Measurements from ENCODE around the gene SMYD3.
"Not testable (repeated sequence)": the region's sequence is repeated elsewhere in the genome, so short reads cannot be mapped to it uniquely, and the experiment has no call there.

Gene SMYD3

DNA sequence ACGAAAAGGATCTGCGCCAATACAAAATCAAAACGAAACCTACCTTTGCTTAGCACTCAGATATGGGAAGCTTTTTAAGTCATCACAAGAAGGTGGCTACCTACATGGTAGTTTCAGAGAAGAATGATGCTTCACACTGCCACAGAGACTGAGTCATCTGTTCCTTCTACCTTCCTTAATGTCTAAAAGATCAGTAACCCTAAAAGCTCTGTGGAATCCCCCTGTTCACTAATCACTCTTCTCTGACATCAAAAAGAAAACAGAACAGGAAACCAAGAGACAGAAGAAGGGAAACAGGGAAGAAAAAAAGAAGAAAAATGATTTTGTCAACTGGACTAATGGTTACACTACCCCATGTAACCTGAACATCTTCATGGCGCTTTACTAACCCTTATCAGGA, 177.2 kb downstream of the SMYD3 start:
- no peak overlapping the region for H3K4me3 ChIP-seq (ENCODE audit: low read length, poor library complexity, severe bottlenecking)

DNA sequence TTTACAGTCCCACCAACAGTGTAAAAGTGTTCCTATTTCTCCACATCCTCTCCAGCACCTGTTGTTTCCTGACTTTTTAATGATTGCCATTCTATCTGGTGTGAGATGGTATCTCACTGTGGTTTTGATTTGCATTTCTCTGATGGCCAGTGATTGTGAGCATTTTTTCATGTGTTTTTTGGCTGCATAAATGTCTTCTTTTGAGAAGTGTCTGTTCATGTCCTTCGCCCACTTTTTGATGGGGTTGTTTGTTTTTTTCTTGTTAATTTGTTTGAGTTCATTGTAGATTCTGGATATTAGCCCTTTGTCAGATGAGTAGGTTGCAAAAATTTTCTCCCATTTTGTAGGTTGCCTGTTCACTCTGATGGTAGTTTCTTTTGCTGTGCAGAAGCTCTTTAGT, 177.8 kb downstream of the SMYD3 start:
- H3K9me2 ChIP-seq (replicated peaks; ENCODE audit: low read depth, low read length); H3K79me2 ChIP-seq (ENCODE audit: insufficient read depth, low read length); H3K9me3 ChIP-seq (ENCODE audit: insufficient read depth, low read depth, low read length); H3K4me3 ChIP-seq (ENCODE audit: low read length, poor library complexity, severe bottlenecking); H2AFZ ChIP-seq (ENCODE audit: low read length); H3K9ac ChIP-seq (ENCODE audit: low read depth, low read length, poor library complexity, severe bottlenecking); H3K4me1 ChIP-seq (ENCODE audit: insufficient read depth, low read length, poor library complexity, severe bottlenecking); H3F3A ChIP-seq (ENCODE audit: low read depth); H3K4me2 ChIP-seq (ENCODE audit: low read depth, low read length, poor library complexity, severe bottlenecking); H3K27me3 ChIP-seq (ENCODE audit: insufficient read depth, low read length, poor library complexity, severe bottlenecking); H4K20me1 ChIP-seq (ENCODE audit: insufficient read depth, low read length, poor library complexity, severe bottlenecking): not testable (repeated sequence)
- H3K36me3 ChIP-seq (ENCODE audit: insufficient read depth, low read length): peaks cover 28% of the 10 kb centered on the region; the same call in 1 of the 2 replicates

More for the DNA sequence above, 177.2 kb downstream of the SMYD3 start:
- H3K4me1 ChIP-seq (ENCODE audit: insufficient read depth, low read length, poor library complexity, severe bottlenecking): peaks cover 5% of the 10 kb centered on the region
- H2AFZ ChIP-seq (ENCODE audit: low read length): no peak overlapping the region
- TF ChIP-seq, protein P1, sequence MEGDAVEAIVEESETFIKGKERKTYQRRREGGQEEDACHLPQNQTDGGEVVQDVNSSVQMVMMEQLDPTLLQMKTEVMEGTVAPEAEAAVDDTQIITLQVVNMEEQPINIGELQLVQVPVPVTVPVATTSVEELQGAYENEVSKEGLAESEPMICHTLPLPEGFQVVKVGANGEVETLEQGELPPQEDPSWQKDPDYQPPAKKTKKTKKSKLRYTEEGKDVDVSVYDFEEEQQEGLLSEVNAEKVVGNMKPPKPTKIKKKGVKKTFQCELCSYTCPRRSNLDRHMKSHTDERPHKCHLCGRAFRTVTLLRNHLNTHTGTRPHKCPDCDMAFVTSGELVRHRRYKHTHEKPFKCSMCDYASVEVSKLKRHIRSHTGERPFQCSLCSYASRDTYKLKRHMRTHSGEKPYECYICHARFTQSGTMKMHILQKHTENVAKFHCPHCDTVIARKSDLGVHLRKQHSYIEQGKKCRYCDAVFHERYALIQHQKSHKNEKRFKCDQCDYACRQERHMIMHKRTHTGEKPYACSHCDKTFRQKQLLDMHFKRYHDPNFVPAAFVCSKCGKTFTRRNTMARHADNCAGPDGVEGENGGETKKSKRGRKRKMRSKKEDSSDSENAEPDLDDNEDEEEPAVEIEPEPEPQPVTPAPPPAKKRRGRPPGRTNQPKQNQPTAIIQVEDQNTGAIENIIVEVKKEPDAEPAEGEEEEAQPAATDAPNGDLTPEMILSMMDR (conservative IDR thresholded peaks at IDR 0.05; ENCODE audit: low read length): no peak
- no peak for TF ChIP-seq EZH2phosphoT487 (IDR thresholded peaks at IDR 0.05; ENCODE audit: borderline replicate concordance)
- H3K4me2 ChIP-seq (ENCODE audit: low read depth, low read length, poor library complexity, severe bottlenecking): no peak overlapping the region
- H3K79me2 ChIP-seq (ENCODE audit: insufficient read depth, low read length): no peaks in the 10 kb centered on the region
- H3K9me2 ChIP-seq (replicated peaks; ENCODE audit: low read depth, low read length): no peaks in the 10 kb centered on the region
- no peaks in the 10 kb centered on the region for H3K9me3 ChIP-seq (ENCODE audit: insufficient read depth, low read depth, low read length)
- no peaks in the 10 kb centered on the region for H3K27me3 ChIP-seq (ENCODE audit: insufficient read depth, low read length, poor library complexity, severe bottlenecking)
- H3K36me3 ChIP-seq (ENCODE audit: insufficient read depth, low read length): peaks cover 29% of the 10 kb centered on the region; the same call in 1 of the 2 replicates
- H4K20me1 ChIP-seq (ENCODE audit: insufficient read depth, low read length, poor library complexity, severe bottlenecking): no peaks in the 10 kb centered on the region
- no peak overlapping the region for H3K9ac ChIP-seq (ENCODE audit: low read depth, low read length, poor library complexity, severe bottlenecking)
- H3F3A ChIP-seq (ENCODE audit: low read depth): no peaks in the 10 kb centered on the region

GRCh38 chr1:246324711-246325110, 182.4 kb downstream of the SMYD3 start:
- Histone ChIP-seq H2AFZ (ENCODE audit: low read length) (no peak overlapping the region), H3F3A (ENCODE audit: low read depth) (no peaks in the 10 kb centered on the region), H3K79me2 (ENCODE audit: insufficient read depth, low read length) (no peaks in the 10 kb centered on the region), H3K9me3 (ENCODE audit: insufficient read depth, low read depth, low read length) (no peaks in the 10 kb centered on the region), H3K4me2 (ENCODE audit: low read depth, low read length, poor library complexity, severe bottlenecking) (no peak overlapping the region), H3K27me3 (ENCODE audit: insufficient read depth, low read length, poor library complexity, severe bottlenecking) (no peaks in the 10 kb centered on the region), H4K20me1 (ENCODE audit: insufficient read depth, low read length, poor library complexity, severe bottlenecking) (no peaks in the 10 kb centered on the region), H3K4me3 (ENCODE audit: low read length, poor library complexity, severe bottlenecking) (no peak overlapping the region), H3K36me3 (ENCODE audit: insufficient read depth, low read length) (peaks cover 8% of the 10 kb centered on the region; the same call in 1 of the 2 replicates), H3K9me2 (replicated peaks; ENCODE audit: low read depth, low read length) (no peaks in the 10 kb centered on the region), H3K9ac (ENCODE audit: low read depth, low read length, poor library complexity, severe bottlenecking) (no peak overlapping the region), H3K4me1 (ENCODE audit: insufficient read depth, low read length, poor library complexity, severe bottlenecking) (peaks cover 1% of the 10 kb centered on the region)
- no peak for TF ChIP-seq EZH2phosphoT487 (IDR thresholded peaks at IDR 0.05; ENCODE audit: borderline replicate concordance)
- TF ChIP-seq, protein P1 (conservative IDR thresholded peaks at IDR 0.05; ENCODE audit: low read length): no peak

DNA sequence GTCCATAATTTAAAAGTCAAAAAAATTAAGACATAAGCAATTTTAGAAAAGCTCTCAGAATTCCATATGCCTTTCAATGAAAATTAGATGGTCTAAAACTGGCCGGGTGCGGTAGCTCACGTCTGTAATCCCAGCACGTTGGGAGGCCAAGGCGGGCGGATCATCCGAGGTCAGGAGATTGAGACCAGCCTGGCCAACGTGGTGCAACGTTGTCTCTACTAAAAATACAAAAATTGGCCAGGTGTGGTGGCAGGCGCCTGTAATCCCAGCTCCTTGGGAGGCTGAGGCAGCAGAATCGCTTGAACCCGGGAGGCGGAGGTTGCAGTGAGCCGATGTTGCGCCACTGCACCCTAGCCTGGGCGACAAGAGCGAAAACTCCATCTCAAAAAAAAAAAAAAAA, 183.0 kb downstream of the SMYD3 start:
- H3K9me3 ChIP-seq (ENCODE audit: insufficient read depth, low read depth, low read length); H2AFZ ChIP-seq (ENCODE audit: low read length); H3K36me3 ChIP-seq (ENCODE audit: insufficient read depth, low read length); H3K79me2 ChIP-seq (ENCODE audit: insufficient read depth, low read length); H3F3A ChIP-seq (ENCODE audit: low read depth); H4K20me1 ChIP-seq (ENCODE audit: insufficient read depth, low read length, poor library complexity, severe bottlenecking); H3K4me2 ChIP-seq (ENCODE audit: low read depth, low read length, poor library complexity, severe bottlenecking); H3K27me3 ChIP-seq (ENCODE audit: insufficient read depth, low read length, poor library complexity, severe bottlenecking); H3K9ac ChIP-seq (ENCODE audit: low read depth, low read length, poor library complexity, severe bottlenecking); H3K4me1 ChIP-seq (ENCODE audit: insufficient read depth, low read length, poor library complexity, severe bottlenecking); H3K4me3 ChIP-seq (ENCODE audit: low read length, poor library complexity, severe bottlenecking); H3K9me2 ChIP-seq (replicated peaks; ENCODE audit: low read depth, low read length): not testable (repeated sequence)

Data from Loucy (cell line).